Measurements from ENCODE around the gene MAGEL2. TPM values are rescaled to one million over a fixed set of nuclear protein-coding genes. Genes with fewer than 3 reads are reported as not detected.

MAGEL2 gene
- total RNA-seq, result not detected in 2 replicates

DNA sequence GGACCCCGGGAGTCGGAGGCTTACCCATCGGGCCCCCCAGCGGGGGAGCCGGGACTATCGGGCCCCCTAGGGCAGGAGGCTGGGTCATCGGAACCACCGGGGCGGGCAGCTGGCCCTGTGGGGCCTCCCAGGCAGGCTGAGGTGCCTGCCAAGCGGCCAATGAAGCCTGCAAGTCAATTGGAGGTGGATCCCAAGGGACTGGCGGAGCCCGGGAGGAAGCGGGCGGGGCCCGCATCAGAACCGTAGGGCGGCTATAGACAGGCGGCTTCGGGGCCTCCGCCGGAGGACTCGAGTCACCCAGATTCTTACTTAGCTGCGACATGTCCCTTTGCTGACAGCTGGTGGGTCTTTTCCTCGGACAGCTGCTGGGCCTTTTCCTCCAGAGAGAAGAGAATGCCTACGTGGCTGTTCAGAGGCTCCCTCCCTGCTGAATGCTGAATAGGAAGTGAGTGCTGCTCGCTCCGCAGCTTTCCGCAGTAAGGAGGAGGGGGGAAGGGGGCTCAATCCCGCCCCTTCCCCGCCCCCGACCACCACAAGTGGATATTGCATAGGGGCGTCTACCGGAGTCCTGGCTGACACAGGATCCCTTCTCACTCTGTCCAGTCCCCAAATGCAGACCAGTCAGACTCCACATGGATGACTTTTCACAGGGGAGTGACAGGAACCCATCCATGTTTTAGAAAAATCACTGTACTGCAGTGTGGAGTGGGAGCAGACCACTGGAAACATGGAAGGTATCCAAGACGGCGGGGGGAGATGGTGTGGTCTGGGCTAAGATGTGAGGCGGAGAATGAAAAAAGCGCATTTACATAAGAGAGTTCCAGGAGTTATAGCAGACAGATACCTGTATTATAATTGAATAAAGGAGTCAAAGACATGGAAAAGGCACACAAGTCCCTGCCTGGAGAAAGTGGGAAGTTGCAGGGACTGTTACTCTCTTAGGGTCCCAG, at the start of gene MAGEL2:
TSS of gene MAGEL2 (minus strand) at position 447 of the 950 bp plus-strand sequence. CDS start at position 322, 125 bp downstream.

DNA sequence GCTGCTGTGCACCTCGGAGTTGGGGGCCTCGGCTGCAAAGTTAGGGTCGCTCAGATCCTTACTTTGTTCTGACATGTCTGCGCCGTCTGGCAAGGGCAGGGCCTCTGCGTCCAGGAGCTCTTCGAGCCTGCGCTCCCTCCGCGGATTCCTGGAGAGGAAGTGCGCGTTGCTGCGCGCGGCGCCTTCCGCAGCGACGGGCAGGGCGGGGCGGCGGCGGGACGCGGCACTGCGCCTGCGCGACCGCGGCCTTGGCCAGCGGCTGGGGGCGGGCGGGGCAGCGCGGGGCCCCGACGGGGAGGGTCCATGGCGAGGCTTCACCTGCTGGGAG, 39.4 kb upstream of the MAGEL2 start, which contains the start of gene NDN:
TSS of gene NDN (minus strand) at position 163 of the 328 bp plus-strand sequence. CDS start at position 75, 88 bp downstream.

Other genes with a start within 250 kb of the MAGEL2 start
- gene GOLGA6L2, start 200.6 kb downstream of the MAGEL2 start, total RNA-seq, result not detected in 2 replicates
- 2.3 TPM in 1 of 2 replicates, not detected in the other for gene MKRN3, start 82.2 kb downstream of the MAGEL2 start, total RNA-seq
- 38.9 and 76.8 TPM in 2 replicates for gene NDN, start 39.4 kb upstream of the MAGEL2 start, total RNA-seq

Measured in subcutaneous preadipocyte (primary cell).